Activated CD8-positive, alpha-beta memory T cell treated with anti-CD3 and anti-CD28 coated beads, Interleukin-2, amount 50 U/mL, for 48 hours (primary cell): ENCODE measurements around the gene MGAT3.

Experiments used
- DNase-seq: peaks from one replicate; pipeline ENCODE4 v3.0.0-alpha.2; 2020

The MGAT3 gene

GRCh38 chr22:39534591-39535356 lies 78.0 kb downstream of the MGAT3 start:
- DNase-seq = peak; percentile 97

GRCh38 chr22:39535357-39535725 lies 78.5 kb downstream of the MGAT3 start:
- DNase-seq = no peak

GRCh38 chr22:39535831-39536449 lies 79.1 kb downstream of the MGAT3 start:
- no peak for DNase-seq

GRCh38 chr22:39536711-39537110 lies 79.9 kb downstream of the MGAT3 start:
- no peak for DNase-seq

- DNase-seq = no peak
Measured at GRCh38 chr22:39537975-39538374, 81.2 kb downstream of the MGAT3 start.
